ENCODE measurements around the gene KIF15.
"Not testable (repeated sequence)": the region's sequence is repeated elsewhere in the genome, so short reads cannot be mapped to it uniquely, and the experiment has no call there.

The KIF15 gene, protein sequence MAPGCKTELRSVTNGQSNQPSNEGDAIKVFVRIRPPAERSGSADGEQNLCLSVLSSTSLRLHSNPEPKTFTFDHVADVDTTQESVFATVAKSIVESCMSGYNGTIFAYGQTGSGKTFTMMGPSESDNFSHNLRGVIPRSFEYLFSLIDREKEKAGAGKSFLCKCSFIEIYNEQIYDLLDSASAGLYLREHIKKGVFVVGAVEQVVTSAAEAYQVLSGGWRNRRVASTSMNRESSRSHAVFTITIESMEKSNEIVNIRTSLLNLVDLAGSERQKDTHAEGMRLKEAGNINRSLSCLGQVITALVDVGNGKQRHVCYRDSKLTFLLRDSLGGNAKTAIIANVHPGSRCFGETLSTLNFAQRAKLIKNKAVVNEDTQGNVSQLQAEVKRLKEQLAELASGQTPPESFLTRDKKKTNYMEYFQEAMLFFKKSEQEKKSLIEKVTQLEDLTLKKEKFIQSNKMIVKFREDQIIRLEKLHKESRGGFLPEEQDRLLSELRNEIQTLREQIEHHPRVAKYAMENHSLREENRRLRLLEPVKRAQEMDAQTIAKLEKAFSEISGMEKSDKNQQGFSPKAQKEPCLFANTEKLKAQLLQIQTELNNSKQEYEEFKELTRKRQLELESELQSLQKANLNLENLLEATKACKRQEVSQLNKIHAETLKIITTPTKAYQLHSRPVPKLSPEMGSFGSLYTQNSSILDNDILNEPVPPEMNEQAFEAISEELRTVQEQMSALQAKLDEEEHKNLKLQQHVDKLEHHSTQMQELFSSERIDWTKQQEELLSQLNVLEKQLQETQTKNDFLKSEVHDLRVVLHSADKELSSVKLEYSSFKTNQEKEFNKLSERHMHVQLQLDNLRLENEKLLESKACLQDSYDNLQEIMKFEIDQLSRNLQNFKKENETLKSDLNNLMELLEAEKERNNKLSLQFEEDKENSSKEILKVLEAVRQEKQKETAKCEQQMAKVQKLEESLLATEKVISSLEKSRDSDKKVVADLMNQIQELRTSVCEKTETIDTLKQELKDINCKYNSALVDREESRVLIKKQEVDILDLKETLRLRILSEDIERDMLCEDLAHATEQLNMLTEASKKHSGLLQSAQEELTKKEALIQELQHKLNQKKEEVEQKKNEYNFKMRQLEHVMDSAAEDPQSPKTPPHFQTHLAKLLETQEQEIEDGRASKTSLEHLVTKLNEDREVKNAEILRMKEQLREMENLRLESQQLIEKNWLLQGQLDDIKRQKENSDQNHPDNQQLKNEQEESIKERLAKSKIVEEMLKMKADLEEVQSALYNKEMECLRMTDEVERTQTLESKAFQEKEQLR (N-terminal part only)

GRCh38 chr3:44761424-44762169 is at the start of gene KIF15, which contains the start of gene KIAA1143:
Gene KIF15 (plus strand): TSS chr3:44761794. CDS start chr3:44761866, 72 bp downstream.
Gene KIAA1143 (minus strand): TSS chr3:44761619. CDS start chr3:44761602, 17 bp downstream.
- DNase-seq: peak; percentile 98

DNA sequence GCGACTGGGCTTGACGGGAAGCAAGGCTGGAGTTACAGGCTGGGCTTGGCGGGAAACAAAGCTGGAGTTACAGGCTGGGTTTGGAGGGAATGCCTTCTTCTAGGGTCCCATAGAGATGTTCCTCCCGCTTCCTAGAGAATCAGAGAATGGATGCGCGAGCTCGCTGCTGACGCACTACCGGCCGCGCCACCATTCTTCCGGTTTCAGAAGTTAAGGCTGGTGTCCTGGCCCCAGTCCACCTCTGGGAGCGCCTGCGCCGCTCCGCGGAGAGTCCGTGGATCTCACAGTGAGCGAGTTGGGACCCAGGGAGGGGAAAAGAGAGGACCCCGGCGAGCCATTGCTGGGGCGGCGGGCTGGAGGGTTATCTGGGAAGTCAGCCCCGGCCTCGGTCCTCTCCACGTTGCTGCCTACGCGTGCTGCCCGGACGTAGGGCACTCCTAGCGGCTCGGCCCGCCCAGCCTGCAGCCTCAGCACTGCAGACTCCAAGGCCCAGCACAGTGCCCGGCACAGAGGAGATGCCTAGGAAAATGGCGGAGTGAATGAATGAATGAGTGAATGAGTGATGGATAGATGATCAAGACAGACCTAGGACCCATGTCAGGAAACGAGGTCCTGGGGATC is 49.0 kb upstream of the KIF15 start, which contains the start of gene ZNF502:
Gene ZNF502 (plus strand): TSS at position 206 of the 621 bp plus-strand sequence. CDS start 7,602 bp downstream, outside the sequence.
- peak; percentile 27 for DNase-seq

GRCh38 chr3:44721231-44722102 is 40.1 kb upstream of the KIF15 start:
- DNase-seq: no peak

- no peak for DNase-seq
Observed at GRCh38 chr3:44722103-44722401, 39.5 kb upstream of the KIF15 start.

DNA sequence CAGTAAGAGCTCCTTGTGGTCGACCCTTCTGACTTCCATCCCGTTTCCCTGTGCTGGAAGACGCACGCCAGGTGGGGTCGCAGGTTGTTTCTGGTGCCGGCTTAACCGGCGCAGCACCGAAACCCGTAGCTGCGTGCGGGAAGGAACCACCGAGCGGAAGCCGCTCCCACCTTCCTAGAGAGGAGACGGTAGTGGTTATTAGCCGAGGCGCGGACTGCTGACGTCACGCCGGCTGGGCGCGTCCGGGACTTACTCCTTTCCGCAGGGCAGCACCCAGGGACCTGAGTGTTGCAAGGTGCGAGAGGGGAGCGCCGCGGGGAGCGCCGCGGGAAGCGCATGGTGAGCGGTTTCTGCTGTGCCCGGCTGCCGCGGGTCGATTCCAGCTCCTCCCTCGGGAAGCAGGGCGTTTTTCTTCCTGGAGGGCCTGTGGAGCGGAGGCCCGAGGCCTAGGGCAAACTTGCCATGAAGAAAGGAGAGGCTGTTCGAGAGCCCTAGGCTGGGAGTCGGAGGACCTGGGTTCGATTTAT is 32.1 kb upstream of the KIF15 start, which contains the start of gene ZNF501:
Gene ZNF501 (plus strand): TSS at position 252 of the 527 bp plus-strand sequence. CDS start 4,787 bp downstream, outside the sequence.
- DNase-seq: peak; percentile 77

DNA sequence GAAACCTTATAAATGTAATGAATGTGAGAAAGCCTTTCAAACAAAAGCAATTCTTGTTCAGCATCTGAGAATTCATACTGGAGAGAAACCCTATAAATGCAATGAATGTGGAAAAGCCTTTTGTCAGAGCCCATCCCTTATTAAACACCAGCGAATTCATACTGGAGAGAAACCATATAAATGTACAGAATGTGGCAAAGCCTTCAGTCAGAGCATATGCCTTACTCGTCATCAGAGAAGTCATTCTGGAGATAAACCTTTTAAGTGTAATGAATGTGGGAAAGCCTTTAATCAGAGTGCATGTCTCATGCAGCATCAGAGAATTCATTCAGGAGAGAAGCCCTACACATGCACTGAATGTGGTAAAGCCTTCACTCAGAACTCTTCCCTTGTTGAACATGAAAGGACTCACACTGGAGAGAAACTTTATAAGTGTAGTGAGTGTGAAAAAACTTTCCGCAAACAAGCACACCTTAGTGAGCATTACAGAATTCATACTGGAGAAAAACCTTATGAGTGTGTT is 26.9 kb upstream of the KIF15 start:
- no peak for DNase-seq

- DNase-seq: no peak
Observed at GRCh38 chr3:44761101-44761423, 532 bp upstream of the KIF15 start.

GRCh38 chr3:44762170-44762677 is 630 bp downstream of the KIF15 start:
- no peak for DNase-seq

DNA sequence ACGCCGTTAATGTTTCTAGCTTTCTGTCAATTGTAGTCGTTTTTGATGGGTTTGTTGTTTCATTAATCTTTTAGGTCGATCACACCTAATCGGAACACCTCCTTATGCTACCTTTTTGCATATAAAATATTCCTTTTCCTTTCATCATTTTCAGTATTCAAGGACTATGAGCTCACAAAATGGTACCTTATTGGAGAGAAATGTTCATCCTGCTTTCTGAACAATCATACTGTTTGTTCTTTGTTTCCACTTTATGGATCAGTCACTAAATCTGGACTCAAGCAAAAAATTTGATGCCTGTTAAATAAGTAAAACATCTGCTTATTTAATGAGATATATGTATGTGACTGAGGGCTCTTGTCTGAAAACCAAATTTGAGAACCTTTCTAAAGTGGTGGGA is 1.1 kb downstream of the KIF15 start:
- no peak for DNase-seq

DNA sequence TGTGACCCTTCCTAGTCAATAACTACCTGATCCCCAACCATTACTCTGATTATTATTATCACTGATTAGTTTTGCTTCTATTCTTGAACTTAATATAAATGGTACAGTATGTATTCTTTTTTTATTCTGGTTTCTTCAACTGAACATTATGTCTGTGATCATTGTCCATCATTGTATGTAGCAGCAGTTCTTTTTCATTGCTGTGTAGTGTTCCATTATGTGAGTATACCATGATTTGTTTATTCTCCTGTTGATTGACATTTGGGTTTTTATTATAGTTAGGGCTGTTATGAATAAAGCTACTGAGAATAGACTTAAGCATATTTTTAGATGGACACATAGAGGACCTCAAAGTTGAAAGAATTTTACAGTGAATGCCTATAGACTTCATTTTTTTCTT is 2.7 kb downstream of the KIF15 start:
- no peak for DNase-seq

- no peak for DNase-seq
Observed at GRCh38 chr3:44771424-44772098, 10.0 kb downstream of the KIF15 start.

DNA sequence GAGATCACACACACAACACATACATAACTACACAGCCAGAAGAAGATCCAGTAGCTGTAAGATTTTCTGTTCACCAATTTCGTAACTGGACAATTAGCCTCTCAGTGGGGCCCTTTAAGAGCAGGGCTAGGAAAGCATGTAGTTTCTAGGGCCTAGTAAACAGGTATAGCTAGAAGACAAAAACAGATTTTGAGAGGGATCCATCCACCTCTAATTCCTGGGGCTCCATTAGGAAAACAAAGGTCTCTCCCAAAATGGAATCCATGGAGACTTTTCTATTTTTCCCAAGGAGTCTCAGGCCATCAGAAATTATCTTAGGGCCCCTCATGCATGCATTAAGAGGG is 10.5 kb downstream of the KIF15 start:
- no peak for DNase-seq

DNA sequence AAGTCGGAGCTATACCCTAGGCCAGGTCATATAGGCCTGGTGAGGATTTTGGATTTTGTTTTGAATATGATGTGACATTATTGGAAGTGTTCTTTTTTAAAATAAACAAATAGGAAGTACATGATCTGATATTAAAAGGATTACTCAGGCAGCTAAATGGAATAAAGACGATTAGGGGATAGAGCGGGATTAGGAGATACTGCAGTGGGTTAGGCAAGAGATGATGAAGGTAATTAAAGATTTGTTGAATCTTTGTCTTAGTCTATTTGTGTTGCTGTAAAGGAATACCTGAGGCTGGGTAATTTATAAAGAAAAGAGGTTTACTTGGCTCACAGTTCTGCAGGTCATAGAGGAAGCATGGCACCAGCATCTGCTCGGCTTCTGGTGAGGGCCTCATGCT is 21.3 kb downstream of the KIF15 start:
- no peak for DNase-seq

DNA sequence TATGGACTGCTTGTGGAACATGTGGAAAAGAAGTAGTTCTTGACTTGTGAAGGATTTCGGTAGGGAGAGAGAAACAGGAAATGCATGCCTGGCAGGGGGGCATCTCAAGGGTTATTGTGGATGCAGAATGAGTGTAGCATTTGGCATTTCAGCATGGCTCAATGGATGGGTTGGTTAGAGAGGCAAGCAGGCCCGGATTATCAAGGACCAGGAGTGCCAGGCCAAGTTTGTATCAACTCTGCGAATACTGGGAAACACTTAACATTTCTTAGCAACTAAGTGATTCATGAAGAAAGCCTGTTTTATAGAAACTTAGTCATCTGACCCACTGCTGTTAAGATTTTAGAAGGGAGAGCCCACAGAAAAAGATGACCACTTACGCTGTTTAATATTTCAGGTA is 33.6 kb downstream of the KIF15 start:
- DNase-seq: no peak

- DNase-seq: no peak
Observed at GRCh38 chr3:44802011-44802410, 40.4 kb downstream of the KIF15 start.

DNA sequence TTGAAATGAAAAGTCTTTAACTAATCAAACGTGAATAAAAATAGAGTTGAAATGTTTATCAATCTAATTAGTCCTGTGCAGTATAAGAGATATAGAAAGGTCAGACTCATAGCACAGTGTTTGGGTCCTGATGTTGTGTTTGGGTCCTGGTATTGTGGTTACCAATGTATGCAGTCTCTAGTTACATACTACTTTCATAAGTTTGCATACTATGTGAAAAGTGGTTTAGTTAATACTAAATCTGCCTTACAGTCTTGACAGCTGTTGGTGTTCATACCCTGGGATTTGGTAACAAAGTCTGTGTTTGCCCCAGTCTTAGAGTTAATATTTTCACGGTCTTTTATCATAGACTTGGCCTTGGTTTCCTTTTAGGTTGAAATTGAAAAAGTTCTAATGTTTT is 41.7 kb downstream of the KIF15 start:
- no peak for DNase-seq

GRCh38 chr3:44805960-44806359 is 44.4 kb downstream of the KIF15 start:
- DNase-seq: no peak

- no peak for DNase-seq
Observed at GRCh38 chr3:44814751-44815150, 53.2 kb downstream of the KIF15 start.

DNA sequence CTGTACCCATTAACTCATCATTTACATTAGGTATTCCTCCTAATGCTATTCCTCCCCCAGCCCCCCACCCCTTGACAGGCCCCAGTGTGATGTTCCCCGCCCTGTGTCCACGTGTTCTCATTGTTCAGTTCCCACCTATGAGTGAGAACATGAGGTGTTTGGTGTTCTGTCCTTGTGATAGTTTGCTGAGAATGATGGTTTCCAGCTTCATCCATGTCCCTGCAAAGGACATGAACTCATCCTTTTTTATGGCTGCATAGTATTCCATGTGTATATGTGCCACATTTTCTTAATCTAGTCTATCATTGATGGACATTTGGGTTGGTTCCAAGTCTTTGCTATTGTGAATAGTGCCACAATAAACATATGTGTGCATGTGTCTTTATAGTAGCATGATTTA is 54.7 kb downstream of the KIF15 start:
- not testable (repeated sequence) for DNase-seq
